ENCODE results near the gene DNAH7.

Gene DNAH7

DNA sequence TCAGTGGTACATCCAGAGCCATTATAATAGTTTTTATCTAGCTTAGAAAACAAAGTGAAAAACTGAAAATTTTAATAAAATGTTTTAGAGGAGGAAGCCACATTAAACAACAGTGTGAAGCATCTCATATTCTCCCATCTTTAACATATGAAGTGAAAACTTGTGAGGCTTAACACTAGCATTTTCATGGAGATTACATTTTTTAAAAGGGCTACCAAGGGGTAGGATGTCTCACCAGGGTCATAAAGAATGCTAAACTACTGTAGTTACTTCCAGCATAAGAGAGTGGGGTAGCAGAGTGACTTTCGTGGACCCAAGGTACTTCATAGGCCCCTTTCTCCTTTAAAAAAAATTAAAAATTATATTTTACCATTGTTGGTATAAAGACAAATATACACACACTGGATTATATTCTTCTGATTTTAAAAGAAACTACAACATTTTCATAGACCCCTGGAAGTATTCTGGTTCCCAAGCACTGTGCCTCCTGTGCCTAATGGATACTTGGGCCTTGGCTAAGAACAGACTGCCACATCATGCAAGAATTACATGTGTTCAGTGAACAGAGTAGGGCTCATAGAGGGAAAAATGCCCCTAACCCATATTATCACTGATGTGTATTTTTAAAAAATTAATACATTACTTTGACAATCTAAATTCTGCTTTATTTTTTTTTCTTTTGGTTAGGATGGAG, 263.2 kb downstream of the DNAH7 start:
- TF ChIP-seq GATA2 (IDR thresholded peaks at IDR 0.05; ENCODE audit: low read depth, low read length): no peak

DNA sequence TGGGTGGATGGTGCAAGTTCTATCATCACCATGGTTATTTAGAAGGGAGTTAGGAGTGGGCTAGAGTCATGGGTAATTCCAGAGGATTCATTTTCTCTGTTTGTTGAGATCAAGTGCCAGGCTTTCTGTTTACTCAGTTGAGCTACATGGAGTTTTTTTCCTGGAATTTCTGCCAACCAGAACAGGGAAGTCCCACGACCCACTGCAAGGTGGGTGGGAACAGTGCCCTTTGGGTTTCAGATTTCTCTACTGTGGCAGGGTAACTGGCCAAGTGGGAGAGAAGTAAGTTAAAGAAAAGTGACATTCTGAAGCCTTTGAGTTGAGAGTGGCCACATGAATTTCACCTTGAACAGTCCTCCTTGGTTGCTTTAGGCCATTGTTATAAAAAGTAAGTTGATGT, 272.8 kb downstream of the DNAH7 start:
- TF ChIP-seq GATA3 (IDR thresholded peaks at IDR 0.05; ENCODE audit: low read depth, low read length): no peak
- no peak for TF ChIP-seq GATA2 (IDR thresholded peaks at IDR 0.05; ENCODE audit: low read depth, low read length)

DNA sequence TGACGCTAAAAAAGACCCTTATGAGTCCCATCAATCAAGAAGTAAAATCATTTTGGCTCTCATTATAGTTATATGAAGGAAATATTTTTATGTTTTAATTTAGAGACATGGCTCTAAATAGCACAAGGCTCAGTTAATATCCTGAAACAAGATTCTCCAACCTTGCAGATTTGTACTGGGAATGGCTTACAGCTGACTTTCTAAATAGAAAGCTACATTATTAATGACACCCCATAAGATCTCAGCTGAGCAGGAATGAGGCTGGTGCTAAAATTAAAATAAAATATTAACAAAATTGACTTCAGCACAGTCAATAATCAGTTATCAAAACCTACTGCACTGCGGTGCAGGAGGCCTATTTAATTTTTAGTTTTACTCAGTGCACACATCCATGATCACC, 274.8 kb downstream of the DNAH7 start:
- TF ChIP-seq GATA3 (IDR thresholded peaks at IDR 0.05; ENCODE audit: low read depth, low read length) (no peak), GATA2 (IDR thresholded peaks at IDR 0.05; ENCODE audit: low read depth, low read length) (no peak)

DNA sequence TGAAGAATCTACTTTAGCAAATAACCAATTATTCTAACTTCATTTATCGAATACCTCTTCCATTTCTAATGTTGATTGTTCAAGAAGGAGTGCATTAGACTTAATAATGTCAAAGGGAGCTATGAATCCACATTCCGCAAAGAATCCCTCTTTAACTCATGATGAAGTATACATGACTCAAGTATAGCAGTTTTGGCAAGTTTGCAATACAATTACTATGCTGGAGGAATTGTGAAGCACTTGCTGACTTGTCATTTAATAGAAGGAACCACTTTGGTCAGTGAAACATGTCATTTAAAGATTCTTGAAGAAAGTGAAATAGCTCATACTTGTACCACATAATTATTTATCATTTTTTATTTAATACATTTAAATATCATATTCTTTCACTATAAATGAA, 286.5 kb downstream of the DNAH7 start:
- TF ChIP-seq GATA2 (IDR thresholded peaks at IDR 0.05; ENCODE audit: low read depth, low read length) (no peak), GATA3 (IDR thresholded peaks at IDR 0.05; ENCODE audit: low read depth, low read length) (no peak)

DNA sequence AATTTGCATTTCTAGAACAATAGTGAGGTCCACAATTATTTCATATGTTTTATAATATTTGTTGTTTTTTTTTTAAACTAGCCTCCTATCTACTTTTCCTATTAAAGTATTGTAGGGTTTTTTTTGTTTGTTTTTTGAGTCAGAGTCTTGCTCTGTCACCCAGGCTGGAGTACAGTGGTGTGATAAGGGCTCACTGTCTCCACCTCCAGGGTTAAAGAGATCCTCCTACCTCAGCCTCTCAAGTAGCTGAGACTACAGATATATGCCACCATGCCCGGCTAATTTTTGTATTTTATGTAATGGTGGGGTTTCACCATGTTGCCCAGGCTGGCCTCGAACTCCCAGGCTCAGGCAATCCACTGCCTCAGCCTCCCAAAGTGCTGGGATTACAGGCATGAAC, 289.1 kb downstream of the DNAH7 start:
- TF ChIP-seq GATA2 (IDR thresholded peaks at IDR 0.05; ENCODE audit: low read depth, low read length): no peak
- TF ChIP-seq GATA3 (IDR thresholded peaks at IDR 0.05; ENCODE audit: low read depth, low read length): no peak

DNA sequence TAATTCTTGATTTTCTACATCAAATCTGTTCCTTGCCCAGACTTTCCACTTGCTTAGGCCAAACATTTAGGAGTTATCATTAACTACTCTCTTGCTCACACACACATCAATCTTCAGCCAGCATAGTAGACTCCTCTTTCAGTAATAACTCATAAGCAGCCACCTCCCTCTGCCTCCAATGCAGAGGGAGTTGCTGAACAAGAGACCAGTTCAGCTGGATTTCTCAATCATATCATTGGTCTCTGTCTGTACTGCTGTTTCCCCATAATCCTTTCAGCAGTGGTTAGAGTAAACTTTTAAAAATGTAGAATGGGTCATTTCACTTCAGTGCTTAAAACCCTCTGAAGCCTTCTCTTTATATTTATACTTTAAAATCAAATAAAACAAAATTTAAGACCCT, 298.7 kb downstream of the DNAH7 start:
- TF ChIP-seq GATA2 (IDR thresholded peaks at IDR 0.05; ENCODE audit: low read depth, low read length) (no peak), GATA3 (IDR thresholded peaks at IDR 0.05; ENCODE audit: low read depth, low read length) (no peak)

DNA sequence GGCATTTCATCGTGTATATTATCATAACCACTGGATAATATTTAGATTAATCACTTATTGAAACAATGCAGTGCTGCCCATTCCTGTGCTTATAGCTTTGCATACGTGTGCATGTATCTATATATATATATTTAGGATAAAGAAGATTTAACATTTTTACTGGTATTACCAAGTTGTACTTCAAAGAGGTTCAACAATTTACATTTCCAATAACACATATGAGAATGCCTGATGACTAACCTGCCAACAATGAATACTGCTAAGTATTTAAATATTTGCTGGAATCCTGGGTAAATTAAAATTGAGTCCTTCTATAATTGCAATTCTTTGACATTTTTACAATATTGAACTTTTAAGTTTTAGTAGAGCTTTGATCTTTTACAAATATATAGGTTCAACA, 300.2 kb downstream of the DNAH7 start:
- TF ChIP-seq GATA3 (IDR thresholded peaks at IDR 0.05; ENCODE audit: low read depth, low read length): no peak
- no peak for TF ChIP-seq GATA2 (IDR thresholded peaks at IDR 0.05; ENCODE audit: low read depth, low read length)

DNA sequence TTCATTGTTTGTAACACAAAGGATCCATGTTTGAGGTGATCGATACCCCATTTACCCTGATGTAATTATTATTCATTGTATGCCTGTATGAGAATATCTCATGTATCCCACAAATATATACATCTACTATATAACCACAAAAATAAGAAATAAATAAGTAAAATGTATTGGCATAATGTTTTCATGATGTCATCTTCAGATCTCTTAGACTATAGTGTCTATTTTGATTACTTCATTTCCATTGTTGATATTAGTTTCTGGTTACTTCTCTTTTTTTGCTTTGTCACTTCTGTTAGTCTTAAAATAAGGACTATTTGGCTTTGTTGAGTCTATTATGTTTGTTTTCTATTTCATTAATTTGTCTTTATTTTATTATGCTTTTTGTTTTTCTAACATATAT, 301.9 kb downstream of the DNAH7 start:
- TF ChIP-seq GATA3 (IDR thresholded peaks at IDR 0.05; ENCODE audit: low read depth, low read length) (no peak), GATA2 (IDR thresholded peaks at IDR 0.05; ENCODE audit: low read depth, low read length) (no peak)

DNA sequence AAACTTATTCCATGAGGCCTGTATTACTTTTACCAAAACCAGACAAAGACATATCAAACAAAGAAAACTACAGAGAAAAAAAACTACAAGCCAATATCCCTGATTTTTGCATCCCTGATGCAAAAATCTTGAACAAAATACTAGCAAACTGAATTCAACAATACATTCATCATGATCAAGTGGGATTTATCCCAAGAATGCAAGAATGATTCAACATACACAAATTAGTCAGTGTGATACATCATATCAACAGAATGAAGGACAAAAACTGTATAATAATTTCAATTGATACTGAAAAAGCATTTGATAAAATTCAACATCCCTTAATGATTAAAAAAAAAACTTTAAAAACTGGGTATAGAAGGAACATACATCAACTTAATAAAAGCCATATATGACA, 304.8 kb downstream of the DNAH7 start:
- no peak for TF ChIP-seq GATA3 (IDR thresholded peaks at IDR 0.05; ENCODE audit: low read depth, low read length)
- TF ChIP-seq GATA2 (IDR thresholded peaks at IDR 0.05; ENCODE audit: low read depth, low read length): no peak

DNA sequence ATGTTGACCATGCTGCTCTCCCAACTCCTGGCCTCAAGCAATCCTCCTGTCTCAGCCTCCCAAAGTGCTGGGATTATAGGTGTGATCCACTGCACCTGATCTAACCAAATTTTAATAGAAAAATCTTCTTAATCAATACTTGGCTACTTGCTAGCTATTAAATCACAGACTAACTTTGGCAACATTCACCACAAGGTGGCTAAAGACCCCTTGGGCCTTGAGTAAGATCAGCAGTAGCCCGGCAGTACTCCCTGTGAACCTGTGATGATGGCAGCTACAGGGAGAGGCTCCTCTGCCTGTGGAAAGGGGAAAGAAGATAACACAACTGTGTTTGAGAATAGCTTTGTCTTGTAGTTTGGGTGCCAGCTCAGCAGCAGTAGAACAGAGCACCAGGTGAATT, 308.8 kb downstream of the DNAH7 start:
- no peak for TF ChIP-seq GATA2 (IDR thresholded peaks at IDR 0.05; ENCODE audit: low read depth, low read length)
- TF ChIP-seq GATA3 (IDR thresholded peaks at IDR 0.05; ENCODE audit: low read depth, low read length): no peak

DNA sequence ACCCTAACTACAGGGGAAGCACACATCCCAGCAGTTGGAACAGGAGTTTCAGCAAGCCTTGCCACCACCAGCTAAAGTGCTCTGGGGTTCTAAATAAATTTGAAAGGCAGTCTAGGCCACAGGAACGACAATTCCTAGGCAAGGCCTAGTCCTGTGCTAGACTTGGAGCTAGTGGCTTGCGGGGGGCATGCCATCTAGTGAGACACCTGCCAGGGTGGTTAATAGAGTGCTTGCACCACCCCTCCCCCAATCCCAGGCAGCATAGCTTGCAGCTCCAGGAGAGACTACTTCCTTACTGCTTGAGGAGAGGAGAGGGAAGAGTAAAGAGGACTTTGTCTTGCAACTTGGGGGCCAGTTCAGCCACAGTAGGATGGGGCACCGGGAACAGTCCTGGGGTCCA, 309.8 kb downstream of the DNAH7 start:
- no peak for TF ChIP-seq GATA3 (IDR thresholded peaks at IDR 0.05; ENCODE audit: low read depth, low read length)
- no peak for TF ChIP-seq GATA2 (IDR thresholded peaks at IDR 0.05; ENCODE audit: low read depth, low read length)

DNA sequence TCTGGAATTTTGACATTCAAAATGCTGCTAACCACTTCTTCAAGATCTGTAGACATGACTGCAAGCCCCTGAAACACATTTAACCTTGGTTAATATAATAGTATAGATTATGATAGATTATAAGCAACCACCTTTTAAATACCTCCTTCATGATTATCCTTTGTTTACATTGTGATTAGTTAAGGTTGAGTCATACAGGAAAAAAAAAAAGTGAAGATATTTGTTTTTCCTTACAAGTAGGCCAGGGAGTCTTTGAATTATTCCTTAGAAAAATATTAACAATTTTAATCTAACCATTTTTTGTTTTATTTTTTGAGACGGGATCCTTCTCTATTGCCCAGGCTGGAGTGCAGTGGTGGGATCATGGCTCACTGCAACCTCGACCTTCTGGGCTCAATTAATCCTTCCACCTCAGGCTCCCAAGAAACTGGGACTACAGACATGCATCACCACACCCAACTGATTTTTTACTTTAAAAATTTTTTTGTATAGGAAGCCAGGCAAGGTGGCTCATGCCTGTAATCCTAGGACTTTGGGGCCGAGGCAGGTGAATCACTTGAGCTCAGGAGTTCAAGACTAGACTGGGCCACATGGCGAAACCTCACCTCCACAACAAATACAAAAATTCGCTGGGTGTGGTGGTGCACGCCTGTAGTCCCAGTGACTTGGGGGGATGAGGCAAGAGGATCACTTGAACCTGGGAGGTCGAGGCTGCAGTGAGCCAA, 312.3 kb downstream of the DNAH7 start:
- TF ChIP-seq GATA2 (IDR thresholded peaks at IDR 0.05; ENCODE audit: low read depth, low read length) (no peak), GATA3 (IDR thresholded peaks at IDR 0.05; ENCODE audit: low read depth, low read length) (no peak)

DNA sequence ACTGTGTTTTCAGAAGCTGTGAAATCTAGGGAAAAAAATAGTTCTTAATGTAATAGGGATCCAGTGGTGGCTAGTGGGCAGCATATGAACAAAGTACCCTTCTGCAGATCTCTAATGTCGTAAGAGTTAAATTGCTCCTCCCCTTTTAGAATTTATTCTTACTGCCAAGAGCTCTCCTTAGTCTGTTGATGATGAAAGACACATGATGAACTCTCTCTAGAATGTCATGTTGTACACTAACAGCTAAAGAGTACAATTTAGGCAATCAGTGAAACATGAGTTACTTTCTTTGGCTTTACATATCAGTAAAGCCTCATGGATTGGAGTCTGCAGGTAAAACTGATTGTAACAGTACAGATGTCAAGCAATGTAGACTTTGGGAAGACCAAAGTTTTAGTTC, 327.4 kb downstream of the DNAH7 start:
- TF ChIP-seq GATA2 (IDR thresholded peaks at IDR 0.05; ENCODE audit: low read depth, low read length): no peak
- TF ChIP-seq GATA3 (IDR thresholded peaks at IDR 0.05; ENCODE audit: low read depth, low read length): no peak

DNA sequence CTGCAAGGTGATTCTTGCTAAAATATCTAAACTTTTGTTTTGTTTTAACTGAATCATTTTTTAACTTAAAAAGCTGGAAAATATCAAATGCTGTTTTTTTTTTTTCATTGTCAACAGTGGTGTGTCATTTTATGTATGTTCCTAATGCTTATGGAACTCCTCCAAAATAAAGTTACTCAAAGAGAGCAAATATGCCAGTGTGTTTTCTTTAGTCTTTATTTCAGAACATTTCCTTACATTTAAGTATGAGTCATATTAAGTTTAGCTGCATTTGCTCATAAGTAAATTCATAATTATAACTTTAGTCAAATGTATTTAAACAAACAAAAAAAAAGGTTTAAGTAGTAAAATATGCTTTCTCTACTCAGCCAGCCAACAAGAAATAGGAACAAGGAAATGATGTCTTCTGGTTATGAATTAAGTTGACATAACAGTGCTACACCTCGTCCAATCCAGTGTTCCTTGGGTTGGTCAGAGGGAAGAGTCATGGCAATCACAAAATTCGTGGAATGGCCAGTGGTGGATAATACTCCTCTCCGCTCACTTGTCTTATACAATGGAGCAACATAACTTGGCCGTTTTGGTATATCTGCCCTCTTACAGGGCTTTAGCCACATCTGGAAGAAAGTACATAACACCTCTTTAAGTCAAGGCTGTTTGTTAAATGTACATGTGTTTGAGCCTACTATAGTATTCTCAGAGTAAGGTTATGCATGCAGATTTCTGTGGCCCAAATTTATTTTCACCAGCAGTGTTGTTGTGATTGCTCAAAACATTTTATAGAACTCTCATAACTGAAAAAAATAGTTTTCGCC, 330.9 kb downstream of the DNAH7 start:
- TF ChIP-seq GATA2 (IDR thresholded peaks at IDR 0.05; ENCODE audit: low read depth, low read length) (no peak), GATA3 (IDR thresholded peaks at IDR 0.05; ENCODE audit: low read depth, low read length) (no peak)

DNA sequence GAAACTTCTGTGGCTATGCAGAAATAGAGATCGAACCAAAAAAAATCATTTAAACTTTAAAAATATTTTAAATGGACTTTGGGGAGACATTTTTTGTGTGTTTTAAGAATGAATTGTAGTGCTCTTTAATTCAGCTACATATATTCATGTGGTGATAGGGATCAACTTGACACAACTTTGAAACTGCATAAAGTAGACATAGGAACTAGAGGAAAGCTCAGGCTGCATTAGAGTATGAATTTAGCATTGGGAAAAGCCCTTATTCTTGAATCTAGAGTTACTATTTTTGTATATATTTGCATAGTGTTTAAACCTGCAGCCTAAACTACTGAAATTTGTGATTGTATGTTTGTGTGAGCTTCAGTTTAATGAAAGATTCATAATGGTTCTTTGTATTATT, 333.3 kb downstream of the DNAH7 start:
- no peak for TF ChIP-seq GATA3 (IDR thresholded peaks at IDR 0.05; ENCODE audit: low read depth, low read length)
- TF ChIP-seq GATA2 (IDR thresholded peaks at IDR 0.05; ENCODE audit: low read depth, low read length): no peak
